Tibial nerve (tissue), 4 donors: ENCODE data around the gene KIAA1143. TPM values are rescaled to one million over a fixed set of nuclear protein-coding genes. Genes with fewer than 3 reads are reported as not detected.
A peak's percentile ranks its signal among the peaks of the same experiment; 100 is the strongest.

ENCODE experiments used
- DNase-seq, 2 donors: peaks; one replicate each; pipeline ENCODE4 v3.0.0-alpha.2; 2019; ENCODE audit warnings: low spot score in 2 of 2
- H3K27ac ChIP-seq, 4 donors: fragments of 200-600 bp; sonication (generic) in 3 of 4; one replicate each; pipeline ENCODE4 v1.5.1; 2017 to 2019; ENCODE audit warnings: mild to moderate bottlenecking in 1 of 4
- H3K27me3 ChIP-seq, 2 donors: fragments of 200-600 bp; sonication (generic) in 1 of 2; one replicate each; pipeline versions ENCODE4 v1.5.1 to v1.6.0; 2017 to 2019
- H3K36me3 ChIP-seq, 3 donors: fragments of 200-600 bp; sonication (generic); one replicate each; pipeline ENCODE4 v1.5.1; 2018 to 2019
- H3K4me1 ChIP-seq, 4 donors: fragments of 200-600 bp; sonication (generic) in 3 of 4; one replicate each; pipeline ENCODE4 v1.5.1; 2017 to 2019
- H3K4me3 ChIP-seq, 4 donors: fragments of 200-600 bp; sonication (generic) in 3 of 4; one replicate each; pipeline ENCODE4 v1.5.1; 2017 to 2019; ENCODE audit warnings: mild to moderate bottlenecking in 1 of 4, moderate library complexity in 1 of 4
- H3K9me3 ChIP-seq, 4 donors: fragments of 200-600 bp; sonication (generic) in 3 of 4; one replicate each; pipeline ENCODE4 v1.5.1; 2017 to 2019
- CTCF ChIP-seq, 5 experiments: fragments of 200-600 bp in 3 of 5; fragments of 450-650 bp in 2 of 5; sonication (generic) in 3 of 5; IDR thresholded peaks; one replicate each; pipeline ENCODE4 v1.5.1; 2016 to 2019; ENCODE audit warnings: antibody characterized with exemption in 5 of 5, mild to moderate bottlenecking in 3 of 5, moderate library complexity in 2 of 5
- EP300 ChIP-seq, 2 donors: sonication (generic); formaldehyde crosslinking; IDR thresholded peaks; one replicate each; pipeline ENCODE4 v1.6.1; 2017; ENCODE audit warnings: antibody characterized with exemption in 2 of 2, mild to moderate bottlenecking in 1 of 2
- POLR2A ChIP-seq, 2 donors: fragments of 450-650 bp; IDR thresholded peaks; one replicate each; pipeline ENCODE4 v1.6.1; 2017; ENCODE audit warnings: antibody characterized with exemption in 2 of 2, mild to moderate bottlenecking in 2 of 2, moderate library complexity in 2 of 2
- WGBS, 2 donors: methylation state at CpG; one replicate each; pipeline ENCODE4 v1.1.5; 2018; 5-methylcytosine and 5-hydroxymethylcytosine counted together
- total RNA-seq, 4 donors: library from RNA; depleted of rRNA; stranded (reverse); fragments of >200 nt; gene quantifications; one replicate each; pipeline ENCODE4 v1.1.0, GENCODE V29; 2016

KIAA1143 gene
- 10 to 100 TPM; 20.7 to 27.4 (median 25.9) TPM for total RNA-seq

- Histone ChIP-seq H3K27ac (peak within 1 kb of the TSS in 3 of 4 donors; percentile 63 to 86 (median 83)), H3K4me3 (peak within 1 kb of the TSS; percentile 82 to 91 (median 86)), H3K9me3 (peaks cover 0 to 21% (median 7%) of the 10 kb centered on the region in 4 donors), H3K4me1 (peaks cover 0 to 22% (median 4%) of the 10 kb centered on the region in 4 donors), H3K36me3 (peaks cover 0 to 35% (median 0%) of the 10 kb centered on the region in 3 donors), H3K27me3 (no peaks in the 10 kb centered on the region)
- 4 to 8% methylated on average over 33 to 58 of the region's 64 CpGs for WGBS, 2 donors
- TF ChIP-seq CTCF (IDR thresholded peaks at IDR 0.05) (peak in 2 of 5 experiments; percentile 11 to 27), EP300 (IDR thresholded peaks at IDR 0.05) (peak; percentile 71 to 95), POLR2A (IDR thresholded peaks at IDR 0.05) (peak in 1 of 2 donors; percentile 47)
- peak; percentile 92 for DNase-seq
Measured at GRCh38 chr3:44761424-44762169, at the start of gene KIAA1143, which contains the start of gene KIF15. Gene KIAA1143 (minus strand): TSS chr3:44761619. CDS start chr3:44761602, 17 bp downstream. Gene KIF15 (plus strand): TSS chr3:44761794. CDS start chr3:44761866, 72 bp downstream.

GRCh38 chr3:44805960-44806359 lies 44.5 kb upstream of the KIAA1143 start:
- no peak overlapping the region for H3K27ac ChIP-seq
- no peak for DNase-seq
- H3K9me3 ChIP-seq = no peaks in the 10 kb centered on the region
- H3K4me3 ChIP-seq = no peak overlapping the region
- H3K36me3 ChIP-seq = no peaks in the 10 kb centered on the region
- H3K27me3 ChIP-seq = no peaks in the 10 kb centered on the region
- 94 to 97% methylated on average over 2 of the region's 2 CpGs for WGBS, 2 donors
- H3K4me1 ChIP-seq = no peaks in the 10 kb centered on the region
- TF ChIP-seq POLR2A (IDR thresholded peaks at IDR 0.05) (no peak), CTCF (IDR thresholded peaks at IDR 0.05) (no peak), EP300 (IDR thresholded peaks at IDR 0.05) (no peak)

GRCh38 chr3:44803298-44803697 lies 41.9 kb upstream of the KIAA1143 start:
- 95 to 97% methylated on average over 2 of the region's 2 CpGs for WGBS, 2 donors
- TF ChIP-seq CTCF (IDR thresholded peaks at IDR 0.05) (no peak), EP300 (IDR thresholded peaks at IDR 0.05) (no peak), POLR2A (IDR thresholded peaks at IDR 0.05) (no peak)

GRCh38 chr3:44802011-44802410 lies 40.6 kb upstream of the KIAA1143 start:
- Histone ChIP-seq H3K27me3 (no peaks in the 10 kb centered on the region), H3K36me3 (no peaks in the 10 kb centered on the region), H3K4me1 (no peaks in the 10 kb centered on the region), H3K27ac (no peak overlapping the region), H3K4me3 (no peak overlapping the region), H3K9me3 (no peaks in the 10 kb centered on the region)
- no peak for DNase-seq
- 75 to 81% methylated on average over 2 of the region's 2 CpGs for WGBS, 2 donors
- TF ChIP-seq CTCF (IDR thresholded peaks at IDR 0.05) = no peak
- TF ChIP-seq EP300 (IDR thresholded peaks at IDR 0.05) = no peak
- TF ChIP-seq POLR2A (IDR thresholded peaks at IDR 0.05) = no peak

More at GRCh38 chr3:44803298-44803697, 41.9 kb upstream of the KIAA1143 start:
- H3K27me3 ChIP-seq = no peaks in the 10 kb centered on the region
- no peaks in the 10 kb centered on the region for H3K36me3 ChIP-seq
- no peak overlapping the region for H3K4me3 ChIP-seq
- no peak overlapping the region for H3K27ac ChIP-seq
- no peaks in the 10 kb centered on the region for H3K4me1 ChIP-seq
- no peaks in the 10 kb centered on the region for H3K9me3 ChIP-seq
- DNase-seq = no peak

GRCh38 chr3:44795197-44795596 lies 33.8 kb upstream of the KIAA1143 start:
- Histone ChIP-seq H3K27me3 (no peaks in the 10 kb centered on the region), H3K4me3 (no peak overlapping the region), H3K27ac (no peak overlapping the region), H3K4me1 (no peaks in the 10 kb centered on the region), H3K36me3 (no peaks in the 10 kb centered on the region), H3K9me3 (no peaks in the 10 kb centered on the region)
- TF ChIP-seq CTCF (IDR thresholded peaks at IDR 0.05) = no peak
- 85 to 91% methylated on average over 4 of the region's 4 CpGs for WGBS, 2 donors
- DNase-seq = no peak
